PFSK-1 (cell line): ENCODE measurements around the gene UBE4B.

Experiments
- FOXP2 ChIP-seq: optimal IDR thresholded peaks from 2 replicates; pipeline ENCODE3; 2011; ENCODE audit warnings: borderline replicate concordance, control low read depth, inconsistent platforms; ENCODE audit not compliant: insufficient read depth; ENCODE audit errors: extremely low read length, extremely low read depth
- POLR2AphosphoS5 ChIP-seq: IDR thresholded peaks from 2 replicates; pipeline ENCODE4 v1.6.1; 2012; ENCODE audit warnings: low read depth, mild to moderate bottlenecking, control low read depth, low read length, moderate library complexity
- REST ChIP-seq, 2 experiments: IDR thresholded peaks; 2 replicates each; pipeline versions ENCODE4 v1.6.1 to v1.8.0; 2011 to 2012; ENCODE audit warnings: low read depth in 2 of 2, low read length in 2 of 2, control low read depth in 1 of 2, inconsistent platforms in 1 of 2, mild to moderate bottlenecking in 1 of 2, moderate library complexity in 1 of 2; ENCODE audit not compliant: insufficient read depth in 1 of 2
- SIN3A ChIP-seq: IDR thresholded peaks from 2 replicates; pipeline ENCODE4 v1.6.1; 2012; ENCODE audit warnings: mild to moderate bottlenecking, low read length, moderate library complexity, borderline replicate concordance; ENCODE audit not compliant: insufficient read depth
- TAF1 ChIP-seq: IDR thresholded peaks from 2 replicates; pipeline ENCODE4 v1.6.1; 2012; ENCODE audit warnings: low read length, control low read depth, borderline replicate concordance; ENCODE audit not compliant: insufficient read depth

The UBE4B gene

GRCh38 chr1:10161541-10162290 is 129.0 kb downstream of the UBE4B start:
- no peak for TF ChIP-seq REST (IDR thresholded peaks at IDR 0.05; ENCODE audit: insufficient read depth in 1 of 2, low read depth in 2 of 2, low read length in 2 of 2)
- TF ChIP-seq FOXP2 = no peak
- no peak for TF ChIP-seq POLR2AphosphoS5
- no peak for TF ChIP-seq TAF1
- TF ChIP-seq SIN3A = no peak

GRCh38 chr1:10168912-10169514 is 136.3 kb downstream of the UBE4B start:
- no peak for TF ChIP-seq TAF1
- no peak for TF ChIP-seq REST (IDR thresholded peaks at IDR 0.05; ENCODE audit: insufficient read depth in 1 of 2, low read depth in 2 of 2, low read length in 2 of 2)
- TF ChIP-seq SIN3A = no peak
- no peak for TF ChIP-seq FOXP2
- TF ChIP-seq POLR2AphosphoS5 = no peak

GRCh38 chr1:10170239-10170574 is 137.4 kb downstream of the UBE4B start:
- TF ChIP-seq REST (IDR thresholded peaks at IDR 0.05; ENCODE audit: insufficient read depth in 1 of 2, low read depth in 2 of 2, low read length in 2 of 2) (no peak), SIN3A (no peak), TAF1 (no peak), FOXP2 (no peak)

GRCh38 chr1:10171105-10171767 is 138.5 kb downstream of the UBE4B start:
- TF ChIP-seq SIN3A = no peak

- TF ChIP-seq FOXP2 = no peak
- TF ChIP-seq REST (IDR thresholded peaks at IDR 0.05; ENCODE audit: insufficient read depth in 1 of 2, low read depth in 2 of 2, low read length in 2 of 2) = no peak
- no peak for TF ChIP-seq SIN3A
- TF ChIP-seq POLR2AphosphoS5 = no peak
- no peak for TF ChIP-seq TAF1
Measured at GRCh38 chr1:10171995-10172669, 139.4 kb downstream of the UBE4B start.
